H1 (cell line): ENCODE results near the gene TRAF1. TPM values are rescaled to one million over a fixed set of nuclear protein-coding genes. Genes with fewer than 3 reads are reported as not detected.

Source experiments
- ATF3 ChIP-seq: IDR thresholded peaks from 2 replicates; pipeline ENCODE4 v1.6.1; 2011; ENCODE audit warnings: low read depth, mild to moderate bottlenecking, low read length; ENCODE audit not compliant: insufficient read depth
- polyA plus RNA-seq, 7 experiments: library from polyadenylated mRNA; depleted of rRNA in 3 of 7; stranded (reverse) in 5 of 7; unstranded in 2 of 7; fragments of >200 nt in 5 of 7; fragments of 200-250 nt in 2 of 7; gene quantifications; 1 replicate in 5 of 7; 2 replicates in 1 of 7; 4 replicates in 1 of 7; pipeline versions ENCODE4 v1.2.1 to v1.2.3, GENCODE V29; 2011 to 2013; ENCODE audit warnings: missing spikeins in 2 of 7, mixed read lengths in 2 of 7
- total RNA-seq: library from RNA; stranded (reverse); fragmentation: NEBNext Ultra II Directional; extraction: Animal tissue kit (Norgen Biotek cat#: 25700); gene quantifications from 2 replicates; pipeline ENCODE4 v1.2.1, GENCODE V29; 2021

Gene TRAF1
- total and polyA plus RNA-seq, 2 of the 8 experiments (the other 6 are each of a cell fraction or from before 2014, with no cell fraction given), result 1.6 to 3.2 TPM

GRCh38 chr9:120854596-120855327 is 71.8 kb downstream of the TRAF1 start (continued):
- TF ChIP-seq ATF3, result no peak
